IMR-90 (cell line): ENCODE measurements around the gene S100A3. TPM values are rescaled to one million over a fixed set of nuclear protein-coding genes. Genes with fewer than 3 reads are reported as not detected.

ENCODE experiments used
- ATAC-seq: fragments of 200-7000 bp; cut with Tn5 transposase; 2 replicates; pipeline ENCODE4 v1.9.1; 2020; ENCODE audit warnings: low read depth, mild to moderate bottlenecking, moderate library complexity
- BruUV-seq: library from RNA; stranded (reverse); fragments of 400-500 nt; replicated peaks from 2 replicates; lab custom pipeline; 2021; lab: Mats Ljungman, UMichigan
- CTCF ChIA-PET: fragments of 300-600 bp; formaldehyde crosslinking; extraction: SDS; loops from one replicate; lab custom pipeline; 2021; ENCODE audit warnings: antibody characterized with exemption; lab: Yijun Ruan, JAX
- POLR2A ChIA-PET: fragments of 300-600 bp; sonication (Branson Sonifier 250); formaldehyde crosslinking; loops from one replicate; lab custom pipeline; 2022; ENCODE audit warnings: antibody characterized with exemption; ENCODE audit not compliant: unreplicated experiment; lab: Charles Lee
- DNase-seq: peaks from one replicate; pipeline ENCODE4 v3.0.0; 2013
- H2AFZ ChIP-seq: replicated peaks from 2 replicates; pipeline ENCODE3; 2013; ENCODE audit warnings: low read length, mild to moderate bottlenecking; ENCODE audit not compliant: poor library complexity
- H2AK5ac ChIP-seq: 2 replicates; pipeline ENCODE4 v1.6.1; 2013; ENCODE audit warnings: low read depth, low read length, inconsistent platforms
- H2AK9ac ChIP-seq: replicated peaks from 2 replicates; pipeline ENCODE3; 2013; ENCODE audit warnings: mild to moderate bottlenecking, low read depth, low read length, moderate library complexity; ENCODE audit not compliant: poor library complexity
- H2BK120ac ChIP-seq: 2 replicates; pipeline ENCODE4 v1.6.1; 2013; ENCODE audit warnings: low read depth, low read length, inconsistent platforms
- H2BK15ac ChIP-seq: 3 replicates; pipeline ENCODE4 v1.6.1; 2013; ENCODE audit warnings: low read depth, low read length, inconsistent platforms
- H2BK20ac ChIP-seq: 2 replicates; pipeline ENCODE4 v1.6.1; 2013; ENCODE audit warnings: low read depth, mild to moderate bottlenecking, inconsistent platforms, low read length, moderate library complexity
- H2BK5ac ChIP-seq: 2 replicates; pipeline ENCODE4 v1.6.1; 2013; ENCODE audit warnings: mild to moderate bottlenecking, low read depth, low read length, inconsistent platforms; ENCODE audit not compliant: poor library complexity, severe bottlenecking
- H3K14ac ChIP-seq: replicated peaks from 2 replicates; pipeline ENCODE4 v1.6.1; 2013; ENCODE audit warnings: low read depth, low read length, inconsistent platforms
- H3K18ac ChIP-seq: 2 replicates; pipeline ENCODE4 v1.6.1; 2013; ENCODE audit warnings: low read depth, low read length, control low read depth
- H3K23ac ChIP-seq: 2 replicates; pipeline ENCODE4 v1.6.1; 2013; ENCODE audit warnings: low read depth, low read length, inconsistent platforms
- H3K27ac ChIP-seq: 2 replicates; pipeline ENCODE4 v1.5.1; 2013; ENCODE audit warnings: mild to moderate bottlenecking, control low read depth, low read length; ENCODE audit not compliant: insufficient read depth
- H3K27me3 ChIP-seq: 2 replicates; pipeline ENCODE4 v1.6.1; 2013; ENCODE audit warnings: low read length; ENCODE audit not compliant: control insufficient read depth, insufficient read depth
- H3K36me3 ChIP-seq: 2 replicates; pipeline ENCODE4 v1.6.1; 2013; ENCODE audit warnings: low read length, mixed read lengths; ENCODE audit not compliant: control insufficient read depth, insufficient read depth
- H3K4ac ChIP-seq: 2 replicates; pipeline ENCODE4 v1.6.1; 2013; ENCODE audit warnings: low read depth, low read length, inconsistent platforms
- H3K4me1 ChIP-seq: 2 replicates; pipeline ENCODE4 v1.6.1; 2013; ENCODE audit warnings: low read length, mixed read lengths; ENCODE audit not compliant: control insufficient read depth, insufficient read depth
- H3K4me2 ChIP-seq: 2 replicates; pipeline ENCODE4 v1.6.1; 2013; ENCODE audit warnings: low read depth, mild to moderate bottlenecking, control low read depth, low read length, moderate library complexity
- H3K4me3 ChIP-seq: 2 replicates; pipeline ENCODE4 v1.5.1; 2013; ENCODE audit warnings: low read depth, mild to moderate bottlenecking, control low read depth, low read length, moderate library complexity; ENCODE audit not compliant: insufficient read depth
- H3K56ac ChIP-seq: 2 replicates; pipeline ENCODE4 v1.6.1; 2013; ENCODE audit warnings: low read length, inconsistent platforms; ENCODE audit not compliant: insufficient read depth; ENCODE audit errors: extremely low read depth
- H3K79me1 ChIP-seq, 2 experiments: 2 replicates each; pipeline ENCODE4 v1.6.1; 2013; ENCODE audit warnings: low read length in 2 of 2, inconsistent platforms in 1 of 2, low read depth in 1 of 2
- H3K9ac ChIP-seq: 2 replicates; pipeline ENCODE4 v1.6.1; 2013; ENCODE audit warnings: low read depth, low read length, control low read depth
- H3K9me1 ChIP-seq: 2 replicates; pipeline ENCODE4 v1.6.1; 2013; ENCODE audit warnings: low read length, inconsistent platforms; ENCODE audit not compliant: insufficient read depth
- H3K9me3 ChIP-seq: 2 replicates; pipeline ENCODE4 v1.6.1; 2013; ENCODE audit warnings: low read length; ENCODE audit not compliant: control insufficient read depth, insufficient read depth
- H4K20me1 ChIP-seq: 2 replicates; pipeline ENCODE4 v1.6.1; 2013; ENCODE audit warnings: low read length, inconsistent platforms; ENCODE audit not compliant: insufficient read depth
- H4K5ac ChIP-seq: 2 replicates; pipeline ENCODE4 v1.6.1; 2013; ENCODE audit warnings: mild to moderate bottlenecking, low read depth, low read length, control low read depth
- H4K8ac ChIP-seq, 2 experiments: 2 replicates each; pipeline ENCODE4 v1.6.1; 2013; ENCODE audit warnings: low read depth in 2 of 2, low read length in 2 of 2, control low read depth in 1 of 2, inconsistent platforms in 1 of 2
- H4K91ac ChIP-seq: 2 replicates; pipeline ENCODE4 v1.6.1; 2013; ENCODE audit warnings: low read depth, low read length, inconsistent platforms; ENCODE audit not compliant: insufficient read depth
- BHLHE40 ChIP-seq: fragments of 150-350 bp; IDR thresholded peaks from 2 replicates; pipeline ENCODE4 v1.6.1; 2016; ENCODE audit warnings: mild to moderate bottlenecking, low read depth, low read length
- CEBPB ChIP-seq: IDR thresholded peaks from 2 replicates; pipeline ENCODE4 v1.6.1; 2012; ENCODE audit warnings: low read depth, low read length, improper control_type of control experiment
- ELK1 ChIP-seq: fragments of 150-350 bp; IDR thresholded peaks from 2 replicates; pipeline ENCODE4 v1.6.1; 2016; ENCODE audit warnings: low read depth, mild to moderate bottlenecking, low read length, moderate library complexity, borderline replicate concordance
- MAZ ChIP-seq: IDR thresholded peaks from 2 replicates; pipeline ENCODE4 v1.6.1; 2012; ENCODE audit warnings: low read depth, mild to moderate bottlenecking, low read length, improper control_type of control experiment, moderate library complexity, borderline replicate concordance
- NFE2L2 ChIP-seq: fragments of 150-350 bp; IDR thresholded peaks from 2 replicates; pipeline ENCODE4 v1.6.1; 2016; ENCODE audit warnings: low read depth, mild to moderate bottlenecking, low read length
- POLR2A ChIP-seq: IDR thresholded peaks from 2 replicates; pipeline ENCODE4 v1.6.1; 2012; ENCODE audit warnings: mild to moderate bottlenecking, low read depth, low read length
- SMC3 ChIP-seq: fragments of 150-350 bp; IDR thresholded peaks from 2 replicates; pipeline ENCODE4 v1.6.1; 2016; ENCODE audit warnings: low read depth, mild to moderate bottlenecking, antibody characterized with exemption, low read length, moderate library complexity
- USF2 ChIP-seq: fragments of 150-350 bp; IDR thresholded peaks from 2 replicates; pipeline ENCODE4 v1.6.1; 2017; ENCODE audit warnings: mild to moderate bottlenecking, antibody characterized with exemption, low read length, low read depth
- WGBS, 2 experiments: methylation state at CpG; one replicate each; pipeline versions ENCODE4 v1.1.5 to v1.1.7; 2013; ENCODE audit warnings: missing lambda C conversion rate in 2 of 2; ENCODE audit not compliant: insufficient read length in 1 of 2; ENCODE audit errors: extremely low coverage in 2 of 2; 5-methylcytosine and 5-hydroxymethylcytosine counted together
- dilution Hi-C: fragments of 300-500 bp; cut with HindIII; formaldehyde crosslinking; loops from one replicate; pipeline ENCODE4 v1.14.3; 2018; ENCODE audit warnings: low sequenced_read_pairs; ENCODE audit not compliant: unreplicated experiment
- in situ Hi-C: fragments of 300-500 bp; cut with MboI; formaldehyde crosslinking; loops from 3 replicates; pipeline ENCODE4 v1.14.3; 2019; ENCODE audit warnings: low sequenced_read_pairs, inconsistent platforms, mixed read lengths
- intact Hi-C: fragments of 100-400 bp; cut with micrococcal nuclease; formaldehyde crosslinking; loops from 2 replicates; pipeline ENCODE4 v1.10.0; 2022
- polyA plus RNA-seq, 3 experiments: library from polyadenylated mRNA; depleted of rRNA; stranded (reverse); fragments of >200 nt; gene quantifications; 2 replicates each; pipeline ENCODE4 v1.2.3, GENCODE V29; 2012; ENCODE audit warnings: low replicate concordance in 1 of 3
- total RNA-seq: library from RNA; depleted of rRNA; stranded (reverse); fragments of >200 nt; gene quantifications from 2 replicates; pipeline ENCODE4 v1.2.3, GENCODE V29; 2012
- TF ChIP-seq, protein P1 (sequence below): conservative IDR thresholded peaks from 2 replicates; pipeline ENCODE4 v1.5.1; 2012; ENCODE audit warnings: mild to moderate bottlenecking, low read depth, low read length, improper control_type of control experiment

S100A3 gene
- total and polyA plus RNA-seq, 2 of the 4 experiments (the other 2 are of a cell fraction) = 2.9 to 4.5 TPM

DNA sequence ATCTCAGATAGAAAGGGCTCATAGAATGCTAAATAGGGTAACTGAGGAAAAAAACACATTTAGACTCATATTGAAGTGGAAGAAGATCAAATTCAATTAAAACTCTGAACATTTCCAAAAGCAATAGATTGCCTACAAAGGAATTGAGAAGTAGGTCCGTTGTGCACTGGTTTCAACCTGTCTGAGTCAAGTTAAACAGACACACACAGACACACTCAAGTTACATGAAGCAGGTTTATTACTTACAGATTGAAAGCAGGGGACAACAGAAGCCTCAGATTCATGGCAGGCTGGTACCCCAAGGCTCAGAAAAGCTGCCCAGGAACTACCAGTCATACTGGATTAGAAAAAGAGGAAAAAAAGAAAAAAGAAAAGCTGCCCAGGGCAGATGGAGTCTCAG is 37.3 kb upstream of the S100A3 start:
- no peaks in the 10 kb centered on the region for H3K79me1 ChIP-seq
- no TSS peak for BruUV-seq
- no peak overlapping the region for H4K91ac ChIP-seq
- H2AFZ ChIP-seq = no peak overlapping the region
- H3K18ac ChIP-seq = no peak overlapping the region
- no peaks in the 10 kb centered on the region for H3K27me3 ChIP-seq
- H3K4me2 ChIP-seq = no peak overlapping the region
- H3K56ac ChIP-seq = no peak overlapping the region
- H4K8ac ChIP-seq = no peak overlapping the region
- no peak overlapping the region for H3K4ac ChIP-seq
- in situ Hi-C loops = no loop called here
- H3K27ac ChIP-seq = no peak overlapping the region
- no peak overlapping the region for H3K14ac ChIP-seq
- H2AK5ac ChIP-seq = no peak overlapping the region
- no peak overlapping the region for H3K9ac ChIP-seq
- no peak overlapping the region for H4K5ac ChIP-seq
- H3K9me3 ChIP-seq = no peaks in the 10 kb centered on the region
- no peaks in the 10 kb centered on the region for H4K20me1 ChIP-seq
- intact Hi-C loops = no loop called here
- H3K9me1 ChIP-seq = no peaks in the 10 kb centered on the region
- peaks cover 2% of the 10 kb centered on the region; the same call in 1 of the 2 replicates for H3K4me1 ChIP-seq
- no peaks in the 10 kb centered on the region for H3K36me3 ChIP-seq
- CTCF ChIA-PET = interaction anchor here (0.6 kb wide), 1 partner anchor 34 kb away, joined by 5 read pairs; no protein-coding TSS in a partner anchor
- no peak for ATAC-seq
- H3K4me3 ChIP-seq = no peak overlapping the region
- no peak overlapping the region for H3K23ac ChIP-seq
- no peak overlapping the region for H2BK20ac ChIP-seq
- no peak overlapping the region for H2BK120ac ChIP-seq
- WGBS, 2 experiments = no CpG with 5 or more reads among the region's 1 CpG
- POLR2A ChIA-PET = no interaction called here
- dilution Hi-C loops = no loop called here
- no peak overlapping the region for H2AK9ac ChIP-seq
- H2BK5ac ChIP-seq = no peak overlapping the region
- no peak for DNase-seq
- H2BK15ac ChIP-seq = no peak overlapping the region
- TF ChIP-seq MAZ (no peak), CEBPB (no peak), POLR2A (no peak), SMC3 (no peak), USF2 (no peak), ELK1 (no peak), NFE2L2 (no peak), BHLHE40 (no peak)
- TF ChIP-seq, protein P1, sequence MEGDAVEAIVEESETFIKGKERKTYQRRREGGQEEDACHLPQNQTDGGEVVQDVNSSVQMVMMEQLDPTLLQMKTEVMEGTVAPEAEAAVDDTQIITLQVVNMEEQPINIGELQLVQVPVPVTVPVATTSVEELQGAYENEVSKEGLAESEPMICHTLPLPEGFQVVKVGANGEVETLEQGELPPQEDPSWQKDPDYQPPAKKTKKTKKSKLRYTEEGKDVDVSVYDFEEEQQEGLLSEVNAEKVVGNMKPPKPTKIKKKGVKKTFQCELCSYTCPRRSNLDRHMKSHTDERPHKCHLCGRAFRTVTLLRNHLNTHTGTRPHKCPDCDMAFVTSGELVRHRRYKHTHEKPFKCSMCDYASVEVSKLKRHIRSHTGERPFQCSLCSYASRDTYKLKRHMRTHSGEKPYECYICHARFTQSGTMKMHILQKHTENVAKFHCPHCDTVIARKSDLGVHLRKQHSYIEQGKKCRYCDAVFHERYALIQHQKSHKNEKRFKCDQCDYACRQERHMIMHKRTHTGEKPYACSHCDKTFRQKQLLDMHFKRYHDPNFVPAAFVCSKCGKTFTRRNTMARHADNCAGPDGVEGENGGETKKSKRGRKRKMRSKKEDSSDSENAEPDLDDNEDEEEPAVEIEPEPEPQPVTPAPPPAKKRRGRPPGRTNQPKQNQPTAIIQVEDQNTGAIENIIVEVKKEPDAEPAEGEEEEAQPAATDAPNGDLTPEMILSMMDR = no peak
